GM21423 (cell line): ENCODE results near the gene COG5.

Source experiments
- ATAC-seq: cut with Tn5 transposase; IDR thresholded peaks from one replicate; pipeline ENCODE4 v1.9.1; 2021; ENCODE audit warnings: mild to moderate bottlenecking, moderate library complexity; ENCODE audit not compliant: unreplicated experiment

COG5 gene

GRCh38 chr7:107464666-107465226, 99.0 kb downstream of the COG5 start:
- no peak for ATAC-seq

- peak; percentile 46 for ATAC-seq
Measured at GRCh38 chr7:107463139-107464078, 100.3 kb downstream of the COG5 start.

- no peak for ATAC-seq
Measured at GRCh38 chr7:107461938-107462533, 101.7 kb downstream of the COG5 start.

GRCh38 chr7:107453388-107453787, 110.3 kb downstream of the COG5 start:
- ATAC-seq: no peak

- ATAC-seq: no peak
Measured at GRCh38 chr7:107450970-107451369, 112.8 kb downstream of the COG5 start.

- no peak for ATAC-seq
Measured at GRCh38 chr7:107446988-107447387, 116.7 kb downstream of the COG5 start.

GRCh38 chr7:107446531-107446930, 117.2 kb downstream of the COG5 start:
- ATAC-seq: no peak

- ATAC-seq: no peak
Measured at GRCh38 chr7:107442678-107443077, 121.0 kb downstream of the COG5 start.

GRCh38 chr7:107441581-107442422, 121.9 kb downstream of the COG5 start:
- no peak for ATAC-seq

- ATAC-seq: no peak
Measured at GRCh38 chr7:107439025-107439424, 124.7 kb downstream of the COG5 start.

- no peak for ATAC-seq
Measured at GRCh38 chr7:107435749-107436148, 128.0 kb downstream of the COG5 start.

GRCh38 chr7:107432261-107432660, 131.5 kb downstream of the COG5 start:
- no peak for ATAC-seq

- ATAC-seq: no peak
Measured at GRCh38 chr7:107430057-107430456, 133.7 kb downstream of the COG5 start.

- no peak for ATAC-seq
Measured at GRCh38 chr7:107428642-107429041, 135.1 kb downstream of the COG5 start.

GRCh38 chr7:107427462-107427861, 136.3 kb downstream of the COG5 start:
- ATAC-seq: no peak

GRCh38 chr7:107414198-107414597, 149.5 kb downstream of the COG5 start:
- ATAC-seq: no peak

GRCh38 chr7:107408349-107408748, 155.4 kb downstream of the COG5 start:
- ATAC-seq: no peak

GRCh38 chr7:107405559-107405958, 158.2 kb downstream of the COG5 start:
- ATAC-seq: no peak

GRCh38 chr7:107404740-107405537, 158.8 kb downstream of the COG5 start:
- ATAC-seq: no peak

GRCh38 chr7:107398161-107398560, 165.6 kb downstream of the COG5 start:
- no peak for ATAC-seq
